Stimulated activated CD8-positive, alpha-beta memory T cell treated with anti-CD3 and anti-CD28 coated beads, Interleukin-12 subunit alpha, Interleukin-12 subunit beta, amount 100 ng/mL, for 4 hours (primary cell): ENCODE data around the gene CFP.
A peak's percentile ranks its signal among the peaks of the same experiment; 100 is the strongest.

Source experiments
- DNase-seq: peaks from one replicate; pipeline ENCODE4 v3.0.0-alpha.2; 2020; ENCODE audit warnings: low read depth

The CFP gene

DNA sequence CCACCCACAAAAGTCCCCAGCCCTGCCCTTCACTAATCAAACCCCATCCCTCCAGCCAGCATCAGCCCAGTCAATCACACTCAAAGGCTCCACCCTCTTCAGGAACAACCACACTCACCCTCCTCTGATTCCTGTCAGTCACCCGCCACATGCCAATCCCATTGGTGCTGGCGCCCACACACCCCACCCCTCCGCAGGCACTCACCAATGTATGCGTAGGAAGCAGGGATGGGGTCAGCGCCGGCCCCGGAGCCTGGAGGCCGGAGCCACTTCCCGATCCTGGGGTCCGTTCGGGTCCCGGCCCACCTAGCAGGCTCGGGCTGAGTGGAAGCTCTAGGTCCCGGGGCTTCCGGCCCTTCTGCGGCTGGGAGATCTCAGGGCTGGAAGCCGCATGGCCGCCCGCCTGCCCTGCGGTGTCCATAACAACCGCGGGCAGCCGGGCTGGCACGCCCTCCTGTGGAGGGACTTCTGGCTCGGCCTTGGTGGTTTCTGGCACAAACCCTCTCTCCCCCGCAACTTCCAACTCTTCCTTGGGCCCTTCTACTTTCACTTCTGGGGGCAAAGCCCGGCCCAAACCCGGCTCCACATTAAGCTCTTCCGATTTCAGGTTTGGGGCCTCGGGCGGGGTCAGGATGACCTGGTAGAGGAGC is 7.9 kb upstream of the CFP start:
- DNase-seq: no peak

DNA sequence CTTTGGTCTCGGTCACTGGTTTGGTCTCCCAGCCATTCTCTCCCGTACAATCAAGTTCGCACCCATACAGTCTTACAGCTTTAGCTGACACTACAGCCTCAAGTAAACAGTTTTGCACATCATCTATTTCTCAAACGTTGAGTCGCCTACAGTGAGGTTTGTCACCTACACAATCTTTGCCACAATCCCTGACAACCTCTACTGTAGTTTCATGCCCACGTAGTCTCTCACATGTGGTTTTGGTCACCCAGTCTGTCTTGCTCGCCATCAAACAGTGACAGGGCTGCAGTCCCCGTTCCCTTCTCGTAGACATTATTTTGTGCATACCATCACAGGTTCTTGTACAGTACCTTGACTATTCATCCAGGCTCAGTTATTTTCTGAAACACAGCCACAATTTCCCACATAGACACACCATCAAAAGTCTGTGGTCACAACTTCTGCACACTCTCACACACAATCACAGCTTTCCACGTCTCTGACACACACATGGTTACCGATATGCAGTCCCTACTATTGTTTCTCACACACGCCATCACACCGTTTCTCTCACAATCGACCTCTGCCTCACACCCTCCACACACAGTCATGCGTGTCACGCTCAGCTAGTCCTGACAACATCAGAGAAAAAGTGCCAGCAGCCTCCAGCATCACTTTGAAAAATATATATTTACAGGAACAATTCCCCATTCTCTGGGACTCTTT is 5.3 kb upstream of the CFP start:
- DNase-seq: no peak

DNA sequence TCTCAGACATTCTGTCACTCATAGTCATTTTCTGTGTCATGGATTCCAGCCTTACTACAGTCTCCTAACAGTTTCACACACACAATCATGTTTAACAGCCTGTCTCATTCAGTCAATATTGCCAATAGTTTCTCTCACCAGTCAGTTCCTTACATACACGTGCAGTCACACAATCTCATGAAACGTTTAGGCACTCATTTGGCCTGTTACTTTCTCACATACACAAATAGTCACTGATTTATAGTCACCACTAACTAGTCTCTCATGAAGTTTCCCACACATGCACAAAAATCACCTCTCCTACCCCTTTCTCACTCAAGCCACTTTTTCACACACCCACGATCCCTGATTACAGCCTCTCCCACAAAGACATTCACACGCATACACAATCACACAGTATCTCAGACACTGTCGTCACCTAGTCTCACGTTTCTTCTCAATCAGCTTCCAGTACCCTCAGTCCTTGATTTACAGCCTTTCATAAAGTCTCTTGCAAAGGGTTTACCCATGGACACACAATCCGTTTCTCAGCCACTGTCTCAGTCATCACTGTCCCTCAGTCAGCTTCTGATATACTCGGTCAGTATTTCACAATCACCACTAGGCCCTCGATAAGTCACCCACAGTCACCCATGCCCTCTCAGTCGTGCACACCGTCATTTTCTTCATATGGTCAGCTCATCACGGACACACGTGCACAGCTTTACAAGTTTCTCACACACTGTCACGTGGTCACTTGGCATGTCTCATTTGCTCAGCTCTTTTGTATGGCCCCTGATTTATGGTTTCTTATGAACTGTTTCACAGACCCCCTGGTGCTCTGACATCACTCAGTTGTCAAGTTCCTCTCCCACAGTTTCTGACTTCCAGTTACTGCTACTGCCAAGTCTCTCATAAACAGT is 4.2 kb upstream of the CFP start:
- DNase-seq: no peak

DNA sequence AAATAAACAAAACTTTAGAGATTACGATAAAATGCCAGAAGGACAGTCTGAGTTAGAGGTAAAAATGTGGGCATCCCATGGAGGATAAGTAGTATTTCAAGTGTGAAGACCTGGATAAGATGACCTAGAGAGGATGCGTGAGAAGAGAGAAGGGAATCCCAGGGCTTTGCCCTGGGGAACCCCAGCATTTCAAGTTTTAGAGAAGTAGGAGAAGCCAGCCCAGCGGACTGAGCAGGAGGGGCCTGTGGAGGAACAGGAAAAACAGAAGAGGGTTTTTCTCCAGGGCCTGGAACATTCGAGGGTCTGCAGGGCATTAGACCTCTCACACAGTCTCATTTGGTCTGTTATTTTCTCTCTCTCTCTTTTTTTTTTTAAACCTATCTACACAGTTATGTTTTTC is 2.9 kb upstream of the CFP start:
- DNase-seq: no peak

DNA sequence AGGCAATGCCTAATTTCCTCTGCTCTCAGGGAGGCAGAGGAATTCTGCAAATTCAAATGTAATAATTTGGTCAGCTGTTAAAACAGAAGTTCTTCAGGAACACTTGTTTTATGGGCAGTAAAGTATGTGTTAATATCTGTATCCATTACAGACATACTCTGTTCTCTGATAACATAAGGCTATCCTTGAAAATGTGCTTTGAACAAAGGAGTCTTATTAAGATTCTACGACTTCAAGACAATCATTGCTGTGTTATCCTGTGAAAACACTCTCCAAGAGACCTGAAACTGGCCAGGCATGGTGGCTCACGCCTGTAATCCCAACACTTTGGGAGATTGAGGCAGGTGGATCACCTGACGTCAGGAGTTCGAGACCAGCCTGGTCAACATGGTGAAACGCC is 1.9 kb upstream of the CFP start:
- DNase-seq: no peak

DNA sequence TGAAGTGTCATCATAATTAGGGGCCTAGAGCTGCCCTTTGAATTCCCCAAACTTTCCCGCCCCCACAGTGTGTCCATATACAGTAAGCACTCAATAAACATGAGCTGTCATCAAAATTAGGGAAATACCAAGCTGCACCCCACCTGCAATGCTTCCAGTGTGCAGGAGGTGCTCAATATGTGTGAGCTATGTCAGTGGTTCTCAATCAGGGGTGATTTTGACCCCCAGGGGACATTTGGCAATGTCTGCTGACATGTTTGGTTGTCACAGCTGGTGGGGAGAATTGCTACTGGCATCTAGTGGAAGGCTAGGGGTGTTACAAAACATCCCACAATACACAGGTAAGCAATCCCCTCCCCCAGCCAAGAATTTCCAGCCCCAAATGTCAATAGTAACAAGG is 748 bp downstream of the CFP start:
- no peak for DNase-seq

DNA sequence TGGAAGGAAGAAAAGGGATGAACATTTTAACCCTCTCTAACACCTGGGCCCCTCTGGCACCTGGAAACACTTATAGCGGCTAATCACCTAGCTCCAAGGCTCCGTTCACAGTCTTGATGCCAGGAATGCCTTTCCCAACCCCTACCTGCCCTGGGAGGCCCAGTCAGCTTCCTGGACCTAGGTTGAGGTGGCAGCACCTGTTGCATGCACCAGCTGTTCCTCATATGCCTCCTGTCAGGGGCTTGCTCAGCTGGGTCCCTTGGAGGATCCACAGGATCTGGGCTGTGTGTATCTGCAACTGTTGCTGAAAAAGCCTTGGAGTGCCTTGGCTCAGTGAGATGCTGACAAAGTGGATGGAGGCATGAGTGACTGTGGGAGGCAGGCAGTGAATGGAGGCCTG is 4.4 kb downstream of the CFP start:
- DNase-seq: no peak

DNA sequence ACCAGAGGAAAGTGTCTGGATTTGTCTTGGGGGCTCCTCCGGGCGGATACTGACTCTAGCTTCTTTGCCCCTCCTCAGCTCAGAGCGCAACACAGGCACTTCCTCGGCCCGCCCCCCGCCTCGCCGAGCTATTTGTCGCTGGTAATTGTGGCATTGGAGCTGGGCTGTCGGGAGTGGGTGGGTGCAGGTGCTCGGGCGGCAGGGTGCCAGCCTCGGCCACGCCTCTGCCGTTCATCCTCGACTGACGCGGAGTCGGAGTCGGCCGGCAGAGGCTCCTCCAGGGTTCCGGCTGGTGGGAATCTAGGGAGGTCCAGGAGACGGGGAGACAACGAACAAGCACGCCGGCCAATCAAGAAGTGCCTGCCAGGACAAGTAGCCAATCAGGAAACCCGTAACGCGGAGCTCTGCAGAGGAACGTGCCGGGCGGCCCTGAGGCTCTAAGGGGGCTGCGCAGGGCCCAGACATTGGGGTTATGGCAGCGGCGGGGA is 6.1 kb downstream of the CFP start:
- DNase-seq: no peak

DNA sequence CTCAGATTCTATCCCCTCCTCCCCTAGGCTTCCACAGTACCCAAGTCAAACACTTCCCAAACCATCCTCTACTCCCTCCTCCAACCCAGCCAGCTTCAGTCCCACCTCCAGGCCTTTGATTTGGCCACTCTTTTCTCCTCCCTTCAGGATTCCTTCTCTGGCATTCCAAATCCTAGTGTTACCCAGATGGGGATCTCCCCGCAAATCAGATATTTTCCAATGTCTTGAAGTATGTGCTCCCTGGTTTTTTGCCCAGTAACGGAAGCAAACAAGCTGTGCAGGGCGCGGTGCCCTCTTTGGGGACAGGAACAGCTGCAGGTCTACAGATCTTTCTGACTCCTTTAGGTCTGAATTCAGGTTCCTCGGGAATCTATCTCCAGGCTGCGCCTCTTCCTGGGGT is 7.9 kb downstream of the CFP start:
- no peak for DNase-seq

DNA sequence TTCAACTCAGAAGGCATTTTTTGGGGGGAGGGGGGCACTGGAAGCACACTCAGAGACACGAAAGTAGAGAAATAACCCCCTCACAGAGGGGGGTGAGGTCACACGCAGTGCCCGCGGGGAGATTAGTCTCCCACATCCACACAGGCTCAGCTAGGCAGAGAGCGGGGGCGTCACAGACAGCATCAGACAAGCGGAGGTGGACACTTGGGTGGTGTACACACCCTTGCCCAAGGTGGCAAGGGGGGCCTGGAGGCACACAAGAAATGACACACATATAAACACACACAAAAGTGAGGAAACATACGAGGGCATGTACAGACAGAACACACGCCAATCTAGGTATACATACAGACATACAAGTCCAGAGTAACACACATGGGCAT is 9.4 kb downstream of the CFP start:
- DNase-seq: no peak

DNA sequence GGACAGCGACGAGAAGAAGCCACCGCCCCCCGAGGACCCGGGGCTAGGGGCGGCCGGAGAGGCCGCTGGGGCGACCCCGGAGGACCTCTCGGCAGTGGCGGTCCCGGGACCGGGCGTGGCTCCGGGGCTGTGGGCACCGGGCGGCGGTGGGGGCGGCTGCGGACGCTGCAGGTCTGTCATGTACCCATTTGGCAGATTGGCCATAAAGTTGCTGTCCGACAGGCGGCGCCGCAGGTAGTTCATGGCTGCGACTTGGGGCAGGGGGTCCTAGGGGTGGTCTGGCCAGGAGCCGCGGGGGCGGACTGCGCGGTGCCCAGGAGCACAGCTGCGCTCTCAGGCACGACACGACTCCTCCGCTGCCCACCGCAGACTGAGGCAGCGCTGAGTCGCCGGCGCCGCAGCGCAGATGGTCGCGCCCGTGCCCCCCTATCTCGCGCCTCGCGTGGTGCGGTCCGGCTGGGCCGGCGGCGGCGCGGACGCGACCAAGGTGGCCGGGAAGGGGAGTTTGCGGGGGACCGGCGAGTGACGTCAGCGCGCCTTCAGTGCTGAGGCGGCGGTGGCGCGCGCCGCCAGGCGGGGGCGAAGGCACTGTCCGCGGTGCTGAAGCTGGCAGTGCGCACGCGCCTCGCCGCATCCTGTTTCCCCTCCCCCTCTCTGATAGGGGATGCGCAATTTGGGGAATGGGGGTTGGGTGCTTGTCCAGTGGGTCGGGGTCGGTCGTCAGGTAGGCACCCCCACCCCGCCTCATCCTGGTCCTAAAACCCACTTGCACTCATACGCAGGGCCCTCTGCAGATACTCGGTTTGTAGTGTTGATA is 10.0 kb downstream of the CFP start, which contains the start of gene SYN1:
SYN1 (minus strand) TSS at position 372 of the 817 bp plus-strand sequence; CDS start at position 243, 129 bp downstream.
- peak; percentile 66 for DNase-seq

DNA sequence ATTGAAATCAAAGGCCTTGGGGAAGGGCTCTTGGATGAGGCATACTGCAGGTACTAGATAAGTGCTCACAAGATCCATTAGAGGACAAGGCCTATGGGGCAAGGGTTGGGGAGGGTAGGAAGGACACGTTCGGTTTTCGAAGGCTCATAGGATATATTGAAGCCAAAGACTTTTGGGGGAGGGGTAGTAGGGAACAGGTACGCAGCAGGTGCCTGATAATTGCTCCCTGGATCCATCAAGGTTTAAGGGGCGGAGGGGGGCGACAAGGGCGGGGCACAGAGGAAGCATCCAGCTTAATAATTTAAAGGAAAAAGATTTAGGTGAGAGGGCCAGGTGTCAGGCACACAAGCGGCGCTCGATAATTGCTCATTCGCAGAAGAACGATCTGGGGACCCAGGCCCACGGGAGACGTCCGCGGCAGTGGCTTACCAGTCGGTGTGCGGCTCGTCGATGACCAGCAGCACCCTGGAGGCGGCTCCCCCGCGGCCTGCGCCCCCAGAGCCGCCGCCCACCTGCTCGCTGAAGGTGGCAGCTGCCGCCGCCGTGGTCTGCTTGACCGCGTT is 10.7 kb downstream of the CFP start:
- no peak for DNase-seq

DNA sequence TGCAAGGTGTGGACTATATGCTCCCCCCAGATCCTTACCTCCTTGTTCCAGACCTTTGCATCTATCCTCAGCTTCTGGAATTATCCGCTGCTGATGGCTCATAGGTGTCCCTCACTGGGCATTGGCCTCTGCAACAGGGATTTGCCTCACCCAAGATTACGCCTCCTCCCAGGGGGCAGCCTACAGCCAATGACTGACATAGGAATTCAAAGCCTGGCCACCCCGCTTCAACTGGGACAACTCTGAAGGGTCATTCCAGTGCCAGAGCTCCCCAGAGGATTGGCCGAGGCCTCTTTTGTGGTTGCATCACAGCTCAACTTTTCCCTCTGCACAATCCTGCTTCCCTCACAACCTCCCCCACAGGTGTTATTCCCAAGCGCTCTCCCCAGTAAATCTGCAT is 15.1 kb downstream of the CFP start:
- DNase-seq: no peak

DNA sequence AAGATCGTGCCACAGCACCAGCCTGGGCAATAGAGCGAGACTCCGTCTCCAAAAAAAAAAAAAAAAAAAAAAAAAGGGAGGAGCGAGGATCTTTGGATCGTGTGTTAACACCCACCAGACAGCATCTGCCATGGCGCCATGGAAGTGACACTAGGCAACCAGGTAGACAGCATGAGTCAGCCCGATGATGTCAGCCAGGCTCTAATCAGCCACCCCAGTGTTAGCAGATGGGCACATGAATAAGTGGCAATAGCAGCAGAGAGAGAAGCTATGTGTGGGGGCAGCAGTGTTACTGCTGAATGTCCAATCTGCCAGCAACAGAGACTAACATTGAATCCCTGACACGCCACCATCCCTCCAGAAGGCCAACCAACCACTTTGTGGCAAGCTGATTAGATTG is 16.6 kb downstream of the CFP start:
- no peak for DNase-seq

DNA sequence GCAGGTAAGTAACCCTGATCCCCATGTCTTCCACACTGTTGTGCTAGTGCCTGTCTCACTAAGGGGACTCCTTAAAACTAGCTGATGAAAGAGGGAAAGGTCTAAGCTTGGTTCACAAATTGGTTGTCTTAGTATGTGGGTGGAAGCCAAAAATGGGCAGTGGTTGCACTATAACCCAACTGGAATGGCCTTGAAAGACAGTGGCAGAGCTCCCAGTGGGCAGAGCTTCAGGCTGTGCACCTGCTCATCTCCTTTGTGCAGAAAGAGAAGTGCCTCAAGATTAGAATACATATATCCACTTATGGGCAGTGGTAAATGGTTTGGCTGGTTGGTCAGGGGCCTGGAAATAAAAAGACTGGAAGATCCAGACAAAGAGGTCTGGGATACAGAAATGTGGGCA is 17.3 kb downstream of the CFP start:
- DNase-seq: no peak

DNA sequence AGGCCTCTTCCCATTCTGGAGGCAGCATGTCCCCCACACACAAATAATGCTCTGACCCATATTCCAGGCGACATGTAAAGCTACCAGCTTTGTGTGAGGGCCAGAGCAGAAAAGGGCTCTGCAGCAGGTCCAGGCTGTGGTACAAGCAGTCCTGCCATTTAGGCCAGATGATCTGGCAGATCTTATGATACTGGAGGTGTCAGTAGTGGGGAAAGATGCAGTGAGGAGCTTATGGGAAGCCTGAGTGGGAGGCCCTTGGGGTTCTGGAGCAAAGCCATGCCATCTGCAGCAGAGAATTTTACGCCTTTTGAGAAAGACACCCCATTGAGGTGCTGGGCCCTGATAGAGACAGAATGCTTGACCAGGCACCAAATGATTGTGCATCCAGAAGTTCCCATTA is 17.8 kb downstream of the CFP start:
- DNase-seq: no peak

DNA sequence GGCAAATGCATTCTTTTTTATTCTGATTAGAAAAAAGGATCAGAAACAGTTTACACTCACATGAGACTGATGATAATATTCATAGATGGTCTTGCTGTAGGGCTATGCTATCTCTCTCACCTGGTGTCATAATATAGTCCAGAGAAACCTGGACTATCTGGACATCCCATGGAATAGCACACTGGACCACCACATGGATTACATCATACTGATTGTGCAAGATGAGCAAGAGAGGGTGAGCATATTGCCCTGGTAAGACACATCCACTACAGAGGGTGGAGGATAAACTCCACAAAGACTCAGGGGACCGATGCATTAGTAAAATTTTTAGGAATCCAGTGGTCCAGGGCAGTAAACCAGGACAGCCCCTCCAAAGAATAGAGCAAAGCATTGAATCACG is 18.2 kb downstream of the CFP start:
- DNase-seq: no peak

DNA sequence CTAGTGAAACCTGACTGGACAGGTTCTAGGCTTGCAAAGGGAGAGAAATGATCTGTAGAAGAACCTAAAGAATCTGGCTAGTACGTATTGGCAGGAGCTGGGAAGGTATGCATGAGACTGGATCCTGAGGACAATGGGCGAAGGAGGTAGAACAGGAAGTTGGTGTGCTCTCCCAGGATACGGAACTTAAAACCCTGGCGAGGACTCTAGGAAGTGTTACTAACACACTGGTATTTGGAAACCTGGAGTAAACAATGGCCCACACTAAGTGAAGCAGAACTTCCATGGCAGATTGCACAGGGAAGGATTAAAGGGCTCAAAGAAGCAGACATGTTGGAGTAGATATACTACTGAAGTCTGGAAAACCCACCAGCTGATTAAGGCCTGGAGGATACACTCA is 19.2 kb downstream of the CFP start:
- no peak for DNase-seq

DNA sequence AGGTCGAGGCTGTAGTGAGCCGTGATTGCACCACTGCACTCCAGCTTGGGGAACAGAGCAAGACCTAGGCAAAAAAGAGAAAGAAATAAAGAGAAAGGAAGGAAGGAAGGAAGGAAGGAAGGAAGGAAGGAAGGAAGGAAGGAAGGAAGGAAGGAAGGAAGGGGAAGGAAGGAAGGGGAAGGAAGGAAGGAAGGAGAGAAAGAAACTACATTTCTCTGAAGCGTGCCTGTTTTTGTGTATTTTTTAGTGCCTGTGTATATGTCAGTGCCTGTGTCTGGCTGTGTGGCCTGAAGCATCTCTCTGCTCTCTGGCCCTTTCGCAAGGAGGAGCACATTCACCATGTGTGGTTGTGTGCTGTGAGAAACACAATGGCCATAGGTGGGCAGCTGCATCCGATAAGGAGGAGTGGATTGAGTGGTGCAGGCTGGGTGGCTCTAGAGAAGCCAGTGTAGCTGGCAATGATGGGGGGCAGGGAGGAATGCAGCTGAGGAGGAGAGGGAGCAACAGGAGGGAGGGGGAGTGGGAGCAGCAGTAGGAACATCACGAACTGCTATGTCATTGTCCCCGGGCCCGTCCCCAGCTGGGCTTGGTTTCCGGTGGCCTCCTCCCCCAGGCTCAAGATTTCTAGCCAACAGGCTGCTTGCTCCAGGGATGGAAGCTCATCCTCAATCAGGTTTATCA is 21.5 kb downstream of the CFP start:
- DNase-seq: no peak

DNA sequence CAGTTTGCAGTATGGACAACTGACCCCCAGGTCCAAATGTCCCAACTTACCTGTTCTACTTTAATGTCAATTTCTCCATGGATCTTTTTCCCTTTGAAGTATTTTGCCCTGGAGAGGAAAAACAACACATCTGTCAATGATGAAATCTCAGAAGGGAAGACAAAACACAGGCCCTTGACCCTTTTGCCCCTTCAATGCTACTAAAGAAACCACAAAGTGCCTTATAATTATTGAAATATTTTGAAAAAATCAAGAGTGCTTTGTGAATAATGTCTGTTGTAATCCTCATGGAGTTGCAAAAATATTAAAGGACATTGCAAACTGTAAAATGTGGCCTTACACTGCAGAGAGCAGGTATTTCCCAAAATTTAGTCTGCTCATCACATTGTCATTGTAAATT is 22.6 kb downstream of the CFP start:
- DNase-seq: no peak

DNA sequence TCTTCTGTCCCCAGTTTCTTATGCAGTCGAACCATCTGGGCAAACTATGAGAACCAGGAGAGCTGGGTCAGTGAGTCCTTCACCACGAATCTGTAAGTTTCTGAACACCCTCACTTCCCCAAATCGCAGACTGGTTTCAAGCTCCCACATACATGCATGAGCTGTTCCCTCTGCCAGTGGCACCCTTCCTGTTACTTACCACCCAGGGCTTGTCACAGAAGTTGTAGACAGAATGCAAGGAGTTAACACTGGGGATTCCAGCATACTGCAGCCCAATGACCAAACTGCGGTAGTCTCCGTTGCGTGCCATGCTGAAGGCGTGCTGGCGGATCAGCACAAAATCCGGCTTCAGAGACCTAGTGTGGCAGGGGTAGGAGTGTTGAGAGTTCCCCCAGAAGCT is 24.7 kb downstream of the CFP start:
- no peak for DNase-seq
